ENCODE measurements around the gene BRF1. TPM values are rescaled to one million over a fixed set of nuclear protein-coding genes. Genes with fewer than 3 reads are reported as not detected.
"Not testable (repeated sequence)": the region's sequence is repeated elsewhere in the genome, so short reads cannot be mapped to it uniquely, and the experiment has no call there.

Gene BRF1
- total RNA-seq, 1 experiment from 2014 or later, result 17.1 TPM

GRCh38 chr14:105333613-105334364 is 33.0 kb upstream of the BRF1 start:
- DNase-seq (ENCODE audit: extremely low read depth, low read depth), result no peak

- DNase-seq (ENCODE audit: extremely low read depth, low read depth), result no peak
Measured at GRCh38 chr14:105333020-105333490, 32.3 kb upstream of the BRF1 start.

- DNase-seq (ENCODE audit: extremely low read depth, low read depth), result no peak
Measured at GRCh38 chr14:105332350-105332874, 31.6 kb upstream of the BRF1 start.

- no peak for DNase-seq (ENCODE audit: extremely low read depth, low read depth)
Measured at GRCh38 chr14:105331575-105332349, 31.0 kb upstream of the BRF1 start.

GRCh38 chr14:105330491-105330895 is 29.7 kb upstream of the BRF1 start:
- DNase-seq (ENCODE audit: extremely low read depth, low read depth), result no peak

GRCh38 chr14:105329411-105330150 is 28.8 kb upstream of the BRF1 start:
- no peak for DNase-seq (ENCODE audit: extremely low read depth, low read depth)

- no peak for DNase-seq (ENCODE audit: extremely low read depth, low read depth)
Measured at GRCh38 chr14:105328678-105329390, 28.0 kb upstream of the BRF1 start.

- DNase-seq (ENCODE audit: extremely low read depth, low read depth), result no peak
Measured at GRCh38 chr14:105328070-105328677, 27.4 kb upstream of the BRF1 start.

GRCh38 chr14:105327695-105328045 is 26.9 kb upstream of the BRF1 start:
- DNase-seq (ENCODE audit: extremely low read depth, low read depth), result not testable (repeated sequence)

GRCh38 chr14:105326891-105327694 is 26.3 kb upstream of the BRF1 start:
- DNase-seq (ENCODE audit: extremely low read depth, low read depth), result no peak

GRCh38 chr14:105326568-105326867 is 25.7 kb upstream of the BRF1 start:
- DNase-seq (ENCODE audit: extremely low read depth, low read depth), result no peak

- DNase-seq (ENCODE audit: extremely low read depth, low read depth), result no peak
Measured at GRCh38 chr14:105325716-105326567, 25.1 kb upstream of the BRF1 start.

- no peak for DNase-seq (ENCODE audit: extremely low read depth, low read depth)
Measured at GRCh38 chr14:105325303-105325702, 24.5 kb upstream of the BRF1 start.

GRCh38 chr14:105324871-105325270 is 24.1 kb upstream of the BRF1 start:
- DNase-seq (ENCODE audit: extremely low read depth, low read depth), result no peak

- DNase-seq (ENCODE audit: extremely low read depth, low read depth), result no peak
Measured at GRCh38 chr14:105324080-105324778, 23.4 kb upstream of the BRF1 start.

GRCh38 chr14:105323663-105324062 is 22.9 kb upstream of the BRF1 start:
- no peak for DNase-seq (ENCODE audit: extremely low read depth, low read depth)

GRCh38 chr14:105322791-105323556 is 22.2 kb upstream of the BRF1 start:
- DNase-seq (ENCODE audit: extremely low read depth, low read depth), result no peak

Data from NCI-H460 (cell line).